ENCODE measurements around the gene NLGN3.

NLGN3 gene

GRCh38 chrX:71118985-71119535 is 25.6 kb upstream of the NLGN3 start:
- TF ChIP-seq CTCF (IDR thresholded peaks at IDR 0.05), result no peak
- no peaks in the 10 kb centered on the region for H3K9me3 ChIP-seq
- peak overlapping the region; percentile 89 for H3K27ac ChIP-seq
- H3K4me3 ChIP-seq (ENCODE audit: low read depth in 1 of 2, low read length in 1 of 2), result peak overlapping the region; percentile 68 to 69
- peaks cover 17 to 24% of the 10 kb centered on the region in 2 experiments for H3K4me1 ChIP-seq (ENCODE audit: control insufficient read depth in 1 of 2, insufficient read depth in 1 of 2, low read depth in 1 of 2, low read length in 1 of 2)
- no peaks in the 10 kb centered on the region for H3K27me3 ChIP-seq
- peaks cover 35% of the 10 kb centered on the region for H3K36me3 ChIP-seq

GRCh38 chrX:71128166-71128833 is 16.3 kb upstream of the NLGN3 start:
- Histone ChIP-seq H3K4me3 (ENCODE audit: low read depth in 1 of 2, low read length in 1 of 2) (no peak overlapping the region), H3K27me3 (no peaks in the 10 kb centered on the region), H3K4me1 (ENCODE audit: control insufficient read depth in 1 of 2, insufficient read depth in 1 of 2, low read depth in 1 of 2, low read length in 1 of 2) (no peaks in the 10 kb centered on the region), H3K9me3 (no peaks in the 10 kb centered on the region), H3K27ac (peak overlapping the region; percentile 41), H3K36me3 (peaks cover 100% of the 10 kb centered on the region)
- no peak for TF ChIP-seq CTCF (IDR thresholded peaks at IDR 0.05)

GRCh38 chrX:71128915-71129765 is 15.5 kb upstream of the NLGN3 start:
- TF ChIP-seq CTCF (IDR thresholded peaks at IDR 0.05), result peak; percentile 87
- H3K4me1 ChIP-seq (ENCODE audit: control insufficient read depth in 1 of 2, insufficient read depth in 1 of 2, low read depth in 1 of 2, low read length in 1 of 2), result no peaks in the 10 kb centered on the region
- H3K36me3 ChIP-seq, result peaks cover 100% of the 10 kb centered on the region
- no peaks in the 10 kb centered on the region for H3K27me3 ChIP-seq
- H3K27ac ChIP-seq, result peak overlapping the region; percentile 41
- no peak overlapping the region for H3K4me3 ChIP-seq (ENCODE audit: low read depth in 1 of 2, low read length in 1 of 2)
- H3K9me3 ChIP-seq, result no peaks in the 10 kb centered on the region

GRCh38 chrX:71131510-71131909 is 13.1 kb upstream of the NLGN3 start:
- H3K27ac ChIP-seq, result no peak overlapping the region
- peaks cover 100% of the 10 kb centered on the region for H3K36me3 ChIP-seq
- TF ChIP-seq CTCF (IDR thresholded peaks at IDR 0.05), result no peak
- H3K27me3 ChIP-seq, result no peaks in the 10 kb centered on the region
- H3K9me3 ChIP-seq, result no peaks in the 10 kb centered on the region
- H3K4me1 ChIP-seq (ENCODE audit: control insufficient read depth in 1 of 2, insufficient read depth in 1 of 2, low read depth in 1 of 2, low read length in 1 of 2), result no peaks in the 10 kb centered on the region
- no peak overlapping the region for H3K4me3 ChIP-seq (ENCODE audit: low read depth in 1 of 2, low read length in 1 of 2)

- no peak overlapping the region for H3K27ac ChIP-seq
- H3K36me3 ChIP-seq, result peaks cover 78% of the 10 kb centered on the region
- peaks cover 2% of the 10 kb centered on the region in 2 experiments for H3K4me1 ChIP-seq (ENCODE audit: control insufficient read depth in 1 of 2, insufficient read depth in 1 of 2, low read depth in 1 of 2, low read length in 1 of 2)
- no peak overlapping the region for H3K4me3 ChIP-seq (ENCODE audit: low read depth in 1 of 2, low read length in 1 of 2)
- no peak for TF ChIP-seq CTCF (IDR thresholded peaks at IDR 0.05)
- H3K9me3 ChIP-seq, result no peaks in the 10 kb centered on the region
- H3K27me3 ChIP-seq, result no peaks in the 10 kb centered on the region
Observed at GRCh38 chrX:71140440-71140839, 4.2 kb upstream of the NLGN3 start.
